NT2/D1 (cell line): ENCODE data around the gene HDGFL2.

Source experiments
- DNase-seq: peaks from one replicate; pipeline ENCODE4 v3.0.0-alpha.2; 2011; ENCODE audit warnings: low read depth, low spot score
- H3K27me3 ChIP-seq: 2 replicates; pipeline ENCODE4 v1.6.0; 2011; ENCODE audit warnings: mild to moderate bottlenecking; ENCODE audit not compliant: insufficient read length, insufficient read depth
- H3K36me3 ChIP-seq: 2 replicates; pipeline ENCODE4 v1.6.1; 2011; ENCODE audit warnings: mild to moderate bottlenecking, low read length, mixed read lengths; ENCODE audit not compliant: insufficient read depth, insufficient read length
- H3K4me1 ChIP-seq: 2 replicates; pipeline ENCODE4 v1.5.1; 2011; ENCODE audit not compliant: insufficient read depth, insufficient read length
- H3K4me3 ChIP-seq: 2 replicates; pipeline ENCODE4 v1.5.1; 2011; ENCODE audit warnings: low read depth; ENCODE audit not compliant: insufficient read length
- H3K9ac ChIP-seq: 2 replicates; pipeline ENCODE4 v1.6.0; 2011; ENCODE audit warnings: low read depth; ENCODE audit not compliant: insufficient read length
- H3K9me3 ChIP-seq: 2 replicates; pipeline ENCODE4 v1.5.1; 2011; ENCODE audit warnings: mild to moderate bottlenecking, low read length; ENCODE audit not compliant: insufficient read depth
- SUZ12 ChIP-seq: IDR thresholded peaks from 2 replicates; pipeline ENCODE4 v1.6.1; 2011; ENCODE audit not compliant: insufficient read length, insufficient read depth; ENCODE audit errors: extremely low read depth
- YY1 ChIP-seq: IDR thresholded peaks from 2 replicates; pipeline ENCODE4 v1.6.1; 2011; ENCODE audit not compliant: insufficient read length, insufficient read depth
- ZNF274 ChIP-seq: IDR thresholded peaks from 2 replicates; pipeline ENCODE4 v1.6.1; 2011; ENCODE audit warnings: mild to moderate bottlenecking, low read depth, low read length

HDGFL2 gene

GRCh38 chr19:4477034-4477801 is 5.1 kb downstream of the HDGFL2 start:
- H3K9ac ChIP-seq, result no peak overlapping the region
- no peak overlapping the region for H3K4me3 ChIP-seq
- H3K27me3 ChIP-seq, result no peaks in the 10 kb centered on the region
- TF ChIP-seq SUZ12, result no peak
- no peak for TF ChIP-seq ZNF274
- H3K4me1 ChIP-seq, result peaks cover 12% of the 10 kb centered on the region
- no peak for DNase-seq
- peaks cover 54% of the 10 kb centered on the region for H3K36me3 ChIP-seq
- H3K9me3 ChIP-seq, result no peaks in the 10 kb centered on the region

DNA sequence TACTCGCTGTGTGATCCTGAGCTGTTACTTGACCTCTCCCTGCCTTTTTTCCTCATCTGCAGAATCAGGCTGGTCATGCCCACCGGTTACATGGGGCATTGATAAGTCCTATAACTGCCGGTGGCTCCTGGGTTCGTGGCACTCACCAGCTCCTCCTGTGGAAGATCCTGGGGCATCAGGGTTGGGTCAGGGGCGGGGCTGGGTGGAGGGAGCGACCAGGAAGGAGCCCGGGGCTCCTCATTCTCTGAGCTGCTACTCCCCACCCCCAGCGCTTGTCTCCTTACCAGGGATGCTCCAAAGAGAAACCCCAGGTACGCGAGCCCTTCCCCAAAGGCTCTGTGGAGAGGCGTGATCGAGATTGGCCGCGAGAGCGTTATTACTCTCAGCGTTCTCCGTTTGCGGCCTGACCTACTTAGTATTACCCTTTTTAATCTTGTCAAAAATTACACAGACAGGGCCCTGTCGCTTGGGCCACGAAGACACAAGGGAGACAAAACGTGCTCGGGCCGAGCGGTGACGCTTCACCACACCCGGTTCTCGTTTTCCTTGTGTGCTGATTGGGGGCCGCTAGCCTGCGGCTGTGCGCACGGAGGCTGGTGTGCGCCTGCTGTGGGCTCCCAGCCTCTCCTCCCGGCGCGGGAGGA is 10.7 kb downstream of the HDGFL2 start:
- H3K9ac ChIP-seq, result no peak overlapping the region
- no peak for DNase-seq
- H3K9me3 ChIP-seq, result no peaks in the 10 kb centered on the region
- H3K36me3 ChIP-seq, result peaks cover 58% of the 10 kb centered on the region
- H3K4me1 ChIP-seq, result peaks cover 5% of the 10 kb centered on the region
- H3K27me3 ChIP-seq, result no peaks in the 10 kb centered on the region
- no peak for TF ChIP-seq ZNF274
- TF ChIP-seq SUZ12, result no peak
- no peak for TF ChIP-seq YY1
- no peak overlapping the region for H3K4me3 ChIP-seq

GRCh38 chr19:4483385-4483784 is 11.3 kb downstream of the HDGFL2 start:
- Histone ChIP-seq H3K27me3 (no peaks in the 10 kb centered on the region), H3K9ac (no peak overlapping the region), H3K9me3 (no peaks in the 10 kb centered on the region), H3K4me1 (peaks cover 5% of the 10 kb centered on the region), H3K4me3 (no peak overlapping the region), H3K36me3 (peaks cover 58% of the 10 kb centered on the region)
- no peak for DNase-seq
- no peak for TF ChIP-seq ZNF274
- TF ChIP-seq SUZ12, result no peak
- TF ChIP-seq YY1, result no peak

- H3K4me3 ChIP-seq, result no peak overlapping the region
- TF ChIP-seq SUZ12 (no peak), ZNF274 (no peak), YY1 (no peak)
- H3K4me1 ChIP-seq, result peaks cover under 1% of the 10 kb centered on the region
- no peak for DNase-seq
- no peak overlapping the region for H3K9ac ChIP-seq
- H3K36me3 ChIP-seq, result peaks cover 72% of the 10 kb centered on the region
- H3K9me3 ChIP-seq, result no peaks in the 10 kb centered on the region
- H3K27me3 ChIP-seq, result no peaks in the 10 kb centered on the region
Measured at GRCh38 chr19:4487572-4487971, 15.5 kb downstream of the HDGFL2 start.

DNA sequence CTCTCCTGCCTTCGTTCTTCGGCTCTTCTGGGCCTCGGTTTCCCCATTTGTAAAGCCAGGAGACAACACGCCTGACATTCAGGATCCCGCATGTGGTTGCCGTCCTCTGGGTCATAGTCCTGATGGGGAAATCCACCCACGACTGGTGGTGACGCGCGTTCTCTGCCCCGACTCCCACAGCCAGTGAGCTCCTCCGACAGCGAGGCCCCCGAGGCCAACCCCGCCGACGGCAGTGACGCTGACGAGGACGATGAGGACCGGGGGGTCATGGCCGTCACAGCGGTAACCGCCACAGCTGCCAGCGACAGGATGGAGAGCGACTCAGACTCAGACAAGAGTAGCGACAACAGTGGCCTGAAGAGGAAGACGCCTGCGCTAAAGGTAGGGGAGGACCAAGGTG is 16.4 kb downstream of the HDGFL2 start:
- no peaks in the 10 kb centered on the region for H3K27me3 ChIP-seq
- H3K36me3 ChIP-seq, result peaks cover 72% of the 10 kb centered on the region
- no peak for DNase-seq
- H3K9ac ChIP-seq, result no peak overlapping the region
- TF ChIP-seq SUZ12, result no peak
- TF ChIP-seq YY1, result no peak
- TF ChIP-seq ZNF274, result no peak
- no peaks in the 10 kb centered on the region for H3K9me3 ChIP-seq
- no peak overlapping the region for H3K4me3 ChIP-seq
- H3K4me1 ChIP-seq, result peaks cover 6% of the 10 kb centered on the region

DNA sequence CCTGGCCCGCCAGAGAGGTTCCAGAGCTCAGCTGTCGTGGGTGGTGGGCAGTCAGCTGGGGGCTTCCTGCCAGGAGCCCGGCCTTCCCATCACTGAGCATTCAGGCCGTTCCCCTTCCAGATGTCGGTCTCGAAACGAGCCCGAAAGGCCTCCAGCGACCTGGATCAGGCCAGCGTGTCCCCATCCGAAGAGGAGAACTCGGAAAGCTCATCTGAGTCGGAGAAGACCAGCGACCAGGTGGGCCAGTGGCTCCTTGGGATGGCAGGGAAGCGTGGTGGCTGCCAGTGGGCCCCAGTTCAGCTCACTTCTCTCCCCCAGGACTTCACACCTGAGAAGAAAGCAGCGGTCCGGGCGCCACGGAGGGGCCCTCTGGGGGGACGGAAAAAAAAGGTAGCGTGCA is 19.3 kb downstream of the HDGFL2 start:
- H3K36me3 ChIP-seq, result peaks cover 86% of the 10 kb centered on the region

DNA sequence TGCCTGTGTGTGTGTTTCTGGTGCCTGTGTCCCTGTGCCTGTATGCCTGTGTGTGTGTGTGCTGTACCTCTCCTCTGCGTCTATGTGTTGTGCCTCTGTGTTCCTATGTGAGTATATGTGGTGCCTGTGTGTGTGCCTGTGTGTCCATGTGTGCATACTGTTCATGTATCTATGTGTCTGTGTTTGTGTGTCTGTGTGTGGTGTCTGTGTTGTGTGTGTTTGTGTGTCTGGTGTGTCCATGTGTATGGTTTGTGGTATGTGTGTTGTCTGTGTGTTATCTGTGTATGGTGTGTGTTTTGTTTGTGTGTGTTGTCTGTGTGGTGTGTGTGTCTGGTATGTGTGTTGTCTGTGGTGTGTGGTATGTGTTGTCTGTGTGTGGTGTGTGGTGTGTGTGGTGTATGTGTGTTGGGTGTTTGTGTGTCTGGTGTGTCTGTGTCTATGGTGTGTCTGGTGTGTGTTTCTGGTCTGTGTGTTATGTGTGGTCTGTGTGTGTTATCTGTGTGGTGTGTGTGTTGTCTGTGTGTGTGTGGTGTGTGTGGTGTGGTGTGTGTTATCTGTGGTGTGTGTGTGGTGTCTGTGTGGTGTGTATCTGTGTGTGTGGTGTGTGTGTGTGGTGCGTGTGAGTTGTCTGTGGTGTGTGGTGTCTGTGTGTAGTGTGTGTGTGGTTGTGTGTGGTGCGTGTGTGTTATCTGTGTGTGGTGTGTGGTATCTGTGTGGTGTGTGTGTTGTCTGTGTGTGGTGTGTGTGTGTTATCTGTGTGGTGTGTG is 20.4 kb downstream of the HDGFL2 start:
- peaks cover 88% of the 10 kb centered on the region for H3K36me3 ChIP-seq

More for the DNA sequence above, 19.3 kb downstream of the HDGFL2 start:
- H3K4me1 ChIP-seq, result peaks cover 9% of the 10 kb centered on the region
- TF ChIP-seq SUZ12, result no peak
- no peak for TF ChIP-seq YY1
- no peak for TF ChIP-seq ZNF274
- H3K4me3 ChIP-seq, result no peak overlapping the region
- no peak overlapping the region for H3K9ac ChIP-seq
- no peaks in the 10 kb centered on the region for H3K27me3 ChIP-seq
- no peaks in the 10 kb centered on the region for H3K9me3 ChIP-seq
- DNase-seq, result no peak

More for the DNA sequence above, 20.4 kb downstream of the HDGFL2 start:
- H3K9ac ChIP-seq, result no peak overlapping the region
- H3K4me3 ChIP-seq, result no peak overlapping the region
- no peaks in the 10 kb centered on the region for H3K27me3 ChIP-seq
- peaks cover 9% of the 10 kb centered on the region for H3K4me1 ChIP-seq
- no peaks in the 10 kb centered on the region for H3K9me3 ChIP-seq
- TF ChIP-seq ZNF274, result no peak
- no peak for TF ChIP-seq YY1
- TF ChIP-seq SUZ12, result no peak
- DNase-seq, result no peak
